ENCODE results near the gene GNPTAB.

GNPTAB gene

GRCh38 chr12:101696251-101697196 lies 134.2 kb downstream of the GNPTAB start:
- H3K4me3 ChIP-seq (ENCODE audit: control insufficient read depth, low read depth, low read length), result peak overlapping the region; percentile 80
- no peak for TF ChIP-seq CTCF (conservative IDR thresholded peaks at IDR 0.05; ENCODE audit: control insufficient read depth, insufficient read depth, low read depth, low read length)

GRCh38 chr12:101695706-101696105 lies 135.1 kb downstream of the GNPTAB start:
- no peak for TF ChIP-seq CTCF (conservative IDR thresholded peaks at IDR 0.05; ENCODE audit: control insufficient read depth, insufficient read depth, low read depth, low read length)
- DNase-seq (ENCODE audit: low read depth), result peak; percentile 56
- no peak overlapping the region for H3K4me3 ChIP-seq (ENCODE audit: control insufficient read depth, low read depth, low read length)

More at GRCh38 chr12:101696251-101697196, 134.2 kb downstream of the GNPTAB start:
- DNase-seq (ENCODE audit: low read depth), result peak; percentile 20

Measured in fibroblast of mammary gland (primary cell).